Hematopoietic multipotent progenitor cell treated with erythropoietin and hydrocortisone succinate and interleukin-3 and kit ligand, for 6 days (in vitro differentiated cells): ENCODE results near the gene SNAPC1.

Experiments used
- DNase-seq: peaks from one replicate; pipeline ENCODE4 v3.0.0-alpha.2; 2015

The SNAPC1 gene

GRCh38 chr14:61813096-61813606 lies 50.9 kb downstream of the SNAPC1 start:
- DNase-seq = no peak

DNA sequence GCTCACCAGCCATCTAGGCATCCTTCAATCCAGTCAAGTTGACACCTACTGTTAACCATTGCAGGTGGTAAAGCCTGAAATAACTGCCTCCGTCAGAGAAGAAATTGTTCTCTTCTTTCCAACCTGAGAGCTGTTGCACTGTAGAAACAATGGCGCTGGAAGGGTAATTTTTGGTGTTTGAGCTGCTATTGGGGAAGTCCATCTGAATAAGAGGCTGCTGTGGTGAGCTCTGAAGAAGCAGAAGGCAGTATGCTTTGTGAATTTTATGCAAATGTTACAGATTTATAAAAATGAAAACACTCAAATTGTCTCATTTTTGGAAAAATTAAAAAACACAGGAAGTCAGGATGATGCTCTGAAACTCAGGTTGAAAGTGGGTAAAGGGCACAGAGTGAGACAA lies 60.2 kb downstream of the SNAPC1 start:
- DNase-seq = no peak

DNA sequence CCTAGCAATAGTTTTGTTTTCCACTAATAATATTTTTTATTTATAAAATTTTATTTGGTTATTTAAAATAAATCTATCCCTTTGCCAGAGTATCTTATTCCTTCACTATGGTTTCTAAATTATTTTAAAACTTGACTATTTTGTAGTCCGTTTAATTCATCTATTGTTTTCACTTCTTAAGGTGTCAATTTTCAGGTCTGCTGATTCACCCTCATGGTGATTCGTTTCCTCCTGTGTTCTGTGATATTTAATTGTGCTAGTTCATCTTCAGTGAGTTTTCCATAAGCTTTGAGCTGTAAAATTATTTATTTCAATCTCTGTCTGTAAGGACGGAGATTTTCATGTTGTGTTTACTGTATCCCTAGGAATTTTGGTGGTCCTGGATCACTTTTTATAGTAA lies 70.6 kb downstream of the SNAPC1 start:
- no peak for DNase-seq

- DNase-seq = no peak
Measured at GRCh38 chr14:61836184-61836583, 74.0 kb downstream of the SNAPC1 start.

DNA sequence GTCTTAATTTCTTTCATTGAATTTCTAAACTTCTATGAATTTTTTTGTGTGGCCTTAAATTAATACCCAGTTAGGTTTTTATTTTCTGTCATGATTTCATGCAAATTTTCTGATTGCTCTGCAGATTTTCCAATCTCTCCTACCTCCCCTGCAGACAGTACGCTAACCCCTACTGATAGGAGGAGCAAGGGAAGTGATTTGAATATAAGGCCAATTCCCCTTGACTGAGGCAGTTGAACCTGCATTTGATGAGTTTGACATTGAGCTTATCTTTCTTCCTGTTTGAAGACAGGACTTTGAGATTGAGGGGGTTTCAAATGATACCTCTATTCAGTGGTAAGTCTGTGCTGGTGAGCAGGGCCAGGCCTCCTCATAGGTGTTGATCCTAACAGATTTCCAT lies 74.6 kb downstream of the SNAPC1 start:
- no peak for DNase-seq

DNA sequence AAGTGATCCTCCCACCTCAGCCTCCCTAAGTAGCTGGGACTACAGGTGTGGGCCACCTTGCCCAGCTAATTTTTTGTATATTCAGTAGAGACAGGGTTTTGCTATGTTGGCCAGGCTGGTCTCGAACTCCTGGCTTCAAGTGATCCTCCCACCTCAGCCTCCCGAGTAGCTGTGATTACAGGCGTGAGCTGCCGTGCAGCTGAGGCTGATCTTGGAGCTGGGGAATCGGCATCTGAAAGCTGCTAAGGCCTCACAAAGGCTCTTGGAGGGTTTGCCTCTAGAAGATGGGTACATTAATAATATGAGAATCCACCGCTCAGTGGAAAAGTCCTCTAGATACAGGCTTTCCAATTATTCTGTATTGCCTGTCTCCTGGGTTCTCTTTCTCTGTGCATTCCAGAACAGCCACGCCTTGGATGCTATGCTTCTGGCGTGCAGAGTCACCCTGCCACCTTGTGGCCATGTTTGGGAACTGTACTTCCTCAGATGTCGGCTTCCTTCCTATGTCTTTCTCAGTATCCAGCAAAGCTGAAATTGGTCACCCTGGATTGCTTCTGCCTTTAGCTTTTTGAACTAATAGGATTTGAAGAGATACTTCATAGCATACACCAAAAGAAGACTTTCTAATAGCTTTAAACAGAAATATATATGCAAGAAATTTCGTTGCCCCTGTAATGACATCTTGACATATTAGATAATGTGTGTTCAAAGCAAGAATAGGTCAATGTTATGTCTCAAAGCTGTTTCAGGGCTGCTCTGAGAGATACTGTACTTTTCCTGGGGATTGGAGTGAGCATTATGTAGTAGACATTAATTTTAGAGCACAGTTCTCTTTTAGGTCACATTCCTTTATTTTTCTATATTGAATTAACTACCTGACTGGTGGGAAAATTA lies 75.4 kb downstream of the SNAPC1 start:
- DNase-seq = peak; percentile 87

GRCh38 chr14:61838661-61839245 lies 76.5 kb downstream of the SNAPC1 start:
- DNase-seq = no peak

- DNase-seq = no peak
Measured at GRCh38 chr14:61839507-61839906, 77.3 kb downstream of the SNAPC1 start.

DNA sequence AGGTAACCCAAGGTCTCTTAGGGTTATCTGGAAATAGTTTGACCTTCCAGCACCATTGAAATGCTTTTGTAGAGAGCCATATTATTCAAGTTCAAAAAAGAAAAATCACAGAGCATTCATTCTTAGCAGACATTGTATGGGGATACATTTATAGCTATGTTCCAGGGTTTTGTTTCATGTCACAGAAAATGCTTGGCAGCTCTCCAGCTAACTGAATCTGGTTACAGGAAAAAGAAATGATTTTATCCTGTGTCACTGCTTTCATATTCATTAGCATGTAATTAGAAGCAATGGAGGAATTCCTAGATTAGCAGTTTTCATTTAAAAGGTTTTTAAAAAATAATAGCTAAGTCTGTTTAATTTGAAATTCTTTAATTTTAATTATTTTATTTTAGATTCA lies 78.9 kb downstream of the SNAPC1 start:
- DNase-seq = no peak
